Muscle of leg (tissue), 11 donors: ENCODE measurements around the gene COQ4. TPM values are rescaled to one million over a fixed set of nuclear protein-coding genes. Genes with fewer than 3 reads are reported as not detected.
A peak's percentile ranks its signal among the peaks of the same experiment; 100 is the strongest.

ENCODE experiments used
- DNase-seq: peaks from one replicate; pipeline ENCODE4 v3.0.0; 2013
- H3K27ac ChIP-seq: one replicate; pipeline ENCODE4 v1.5.1; 2013; ENCODE audit warnings: mild to moderate bottlenecking, low read length, control low read depth
- H3K27me3 ChIP-seq: one replicate; pipeline ENCODE4 v1.6.1; 2013; ENCODE audit warnings: low read length; ENCODE audit not compliant: control insufficient read depth, insufficient read depth
- H3K36me3 ChIP-seq: one replicate; pipeline ENCODE4 v1.6.1; 2013; ENCODE audit warnings: low read length; ENCODE audit not compliant: control insufficient read depth, insufficient read depth
- H3K4me1 ChIP-seq: one replicate; pipeline ENCODE4 v1.6.1; 2013; ENCODE audit warnings: low read length; ENCODE audit not compliant: control insufficient read depth, insufficient read depth
- H3K4me3 ChIP-seq: one replicate; pipeline ENCODE4 v1.5.1; 2013; ENCODE audit warnings: low read length, control low read depth
- H3K9me3 ChIP-seq: replicated peaks from 2 replicates; pipeline ENCODE4 v1.6.1; 2013; ENCODE audit warnings: low read depth, low read length; ENCODE audit not compliant: control insufficient read depth
- WGBS: methylation state at CpG from one replicate; pipeline ENCODE4 v1.1.5; 2013; ENCODE audit warnings: missing lambda C conversion rate; ENCODE audit not compliant: insufficient coverage; 5-methylcytosine and 5-hydroxymethylcytosine counted together
- polyA plus RNA-seq, 8 donors: library from polyadenylated mRNA; unstranded; fragments of 120-200 nt; gene quantifications; one replicate each; pipeline versions ENCODE4 v1.2.1 to v1.2.3, GENCODE V29; 2013; ENCODE audit warnings: inconsistent platforms in 1 of 8, low replicate concordance in 1 of 8; ENCODE audit not compliant: insufficient read length in 8 of 8, insufficient read depth in 1 of 8
- total RNA-seq: library from RNA; stranded (reverse); fragments of 120-200 nt; gene quantifications from one replicate; pipeline ENCODE4 v1.2.4, GENCODE V29; 2013

The COQ4 gene
- total and polyA plus RNA-seq, 9 donors: 24.4 to 39.3 (median 31.8) TPM

DNA sequence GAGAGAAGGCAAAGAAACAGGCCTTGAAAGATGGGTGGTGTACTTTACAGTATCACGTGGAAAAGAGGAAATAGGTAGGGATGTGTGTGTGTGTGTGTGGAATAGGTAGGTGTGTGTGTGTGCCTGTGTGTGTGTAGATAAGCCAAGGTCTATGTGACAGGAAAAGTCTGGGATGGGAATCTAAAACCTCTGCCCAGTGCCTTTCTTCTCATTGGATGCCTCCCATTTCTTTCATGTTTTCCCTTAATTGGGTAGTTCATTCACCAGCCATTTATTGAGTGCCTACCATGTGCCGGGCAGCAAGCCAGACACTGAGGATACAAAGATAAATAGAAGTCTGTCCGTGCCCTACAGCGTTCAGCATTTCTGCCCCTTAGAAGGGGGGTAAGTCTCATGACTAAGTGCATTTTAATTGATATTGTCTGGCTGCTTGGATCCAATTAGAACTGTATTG, 49.6 kb downstream of the COQ4 start:
- H3K36me3 ChIP-seq: peaks cover 27% of the 10 kb centered on the region
- H3K4me1 ChIP-seq: peaks cover 20% of the 10 kb centered on the region
- no peaks in the 10 kb centered on the region for H3K27me3 ChIP-seq
- H3K4me3 ChIP-seq: peak overlapping the region; percentile 99
- no peak for DNase-seq
- WGBS: 80% methylated on average over 4 of the region's 4 CpGs
- H3K9me3 ChIP-seq: no peaks in the 10 kb centered on the region
- no peak overlapping the region for H3K27ac ChIP-seq

DNA sequence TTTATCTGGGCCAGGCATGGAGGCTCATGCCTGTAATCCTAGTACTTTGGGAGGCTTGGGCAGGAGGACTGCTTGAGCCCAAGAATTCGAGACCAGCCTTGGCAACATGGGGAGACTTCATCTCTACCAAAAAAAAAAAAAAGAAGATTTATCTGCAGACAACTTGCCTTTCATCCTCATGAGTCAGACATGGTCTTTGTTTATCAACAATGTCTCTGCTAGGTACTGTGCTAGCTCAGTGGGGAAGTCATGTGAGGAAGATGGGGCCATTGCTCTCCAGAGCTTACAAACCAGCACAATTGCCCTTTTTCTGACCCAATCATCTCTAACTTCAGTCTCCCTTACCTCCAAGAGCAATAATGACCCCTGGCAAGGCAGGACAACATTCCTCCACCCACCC, 50.1 kb downstream of the COQ4 start:
- no CpG with 5 or more reads among the region's 1 CpG for WGBS
- no peak overlapping the region for H3K27ac ChIP-seq
- peaks cover 32% of the 10 kb centered on the region for H3K36me3 ChIP-seq
- no peaks in the 10 kb centered on the region for H3K27me3 ChIP-seq
- no peaks in the 10 kb centered on the region for H3K9me3 ChIP-seq
- H3K4me3 ChIP-seq: no peak overlapping the region
- H3K4me1 ChIP-seq: peaks cover 20% of the 10 kb centered on the region
- no peak for DNase-seq

DNA sequence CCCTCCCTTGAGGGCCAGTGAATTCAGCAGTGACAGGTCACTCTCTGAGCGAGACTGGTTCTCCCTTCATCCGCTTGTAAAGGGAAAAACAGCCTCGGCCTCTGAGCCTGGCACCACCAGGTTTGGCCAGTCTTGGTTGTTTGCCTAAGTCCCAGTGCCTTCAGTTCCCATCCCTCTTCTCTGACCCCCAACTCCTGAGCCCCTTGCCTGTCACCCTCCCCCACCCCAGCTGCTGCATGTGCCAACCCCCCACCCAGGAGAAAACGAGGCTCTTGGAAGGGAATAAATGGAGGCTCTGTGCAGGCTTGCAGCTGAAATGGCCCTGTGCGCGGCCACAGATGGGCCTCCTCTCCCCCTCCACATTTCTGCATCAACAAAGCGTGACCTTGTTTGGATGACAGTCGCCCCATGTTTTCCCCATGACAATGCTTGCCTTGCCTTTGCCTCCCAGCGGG, 51.6 kb downstream of the COQ4 start:
- no peak for DNase-seq
- peaks cover 20% of the 10 kb centered on the region for H3K4me1 ChIP-seq
- H3K4me3 ChIP-seq: no peak overlapping the region
- WGBS: 96% methylated on average over 4 of the region's 9 CpGs
- H3K27ac ChIP-seq: no peak overlapping the region
- no peaks in the 10 kb centered on the region for H3K9me3 ChIP-seq
- peaks cover 41% of the 10 kb centered on the region for H3K36me3 ChIP-seq
- no peaks in the 10 kb centered on the region for H3K27me3 ChIP-seq

DNA sequence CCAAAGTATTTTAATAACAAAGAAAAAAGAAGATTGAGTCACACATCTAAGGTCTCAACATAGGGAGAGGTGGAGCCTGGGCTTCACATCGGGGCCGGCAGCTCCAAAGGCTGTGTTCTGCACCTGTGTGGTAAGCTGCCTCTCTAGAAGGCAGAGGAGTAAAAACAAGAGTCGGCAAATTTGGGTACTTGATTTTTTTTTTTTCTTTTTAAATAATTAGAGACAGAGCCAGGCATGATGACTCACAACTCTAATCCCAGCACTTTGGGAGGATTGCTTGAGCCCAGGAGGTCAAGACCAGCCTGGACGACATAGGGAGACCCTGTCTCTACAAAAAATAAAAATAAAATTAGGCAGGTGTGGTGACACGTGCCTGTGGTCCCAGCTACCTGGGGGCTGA, 53.2 kb downstream of the COQ4 start:
- peaks cover 47% of the 10 kb centered on the region for H3K36me3 ChIP-seq
- no peaks in the 10 kb centered on the region for H3K27me3 ChIP-seq
- no peak for DNase-seq
- peaks cover 12% of the 10 kb centered on the region for H3K4me1 ChIP-seq
- no peak overlapping the region for H3K4me3 ChIP-seq
- H3K27ac ChIP-seq: no peak overlapping the region
- WGBS: no CpG with 5 or more reads among the region's 5 CpGs
- H3K9me3 ChIP-seq: no peaks in the 10 kb centered on the region

DNA sequence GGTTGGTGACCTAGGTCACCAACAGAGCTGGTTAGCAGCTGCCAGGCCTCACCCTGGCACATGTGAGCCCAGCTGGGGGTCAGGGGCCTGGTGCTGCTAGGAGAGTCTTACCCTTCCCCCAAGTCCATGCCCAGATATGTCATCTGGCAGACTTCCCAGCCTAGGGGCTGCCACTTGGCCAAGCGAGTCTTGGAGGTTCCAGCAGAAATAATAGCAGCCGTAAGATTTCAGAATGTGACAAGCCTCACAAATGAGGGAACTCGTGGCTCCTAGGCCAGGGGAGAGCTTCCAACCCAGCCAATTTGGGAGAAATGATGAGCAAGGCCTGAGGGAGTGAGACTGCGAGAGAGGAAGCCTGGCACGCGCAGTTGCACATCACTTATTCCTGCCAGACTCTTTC, 59.6 kb downstream of the COQ4 start:
- H3K36me3 ChIP-seq: peaks cover 56% of the 10 kb centered on the region

DNA sequence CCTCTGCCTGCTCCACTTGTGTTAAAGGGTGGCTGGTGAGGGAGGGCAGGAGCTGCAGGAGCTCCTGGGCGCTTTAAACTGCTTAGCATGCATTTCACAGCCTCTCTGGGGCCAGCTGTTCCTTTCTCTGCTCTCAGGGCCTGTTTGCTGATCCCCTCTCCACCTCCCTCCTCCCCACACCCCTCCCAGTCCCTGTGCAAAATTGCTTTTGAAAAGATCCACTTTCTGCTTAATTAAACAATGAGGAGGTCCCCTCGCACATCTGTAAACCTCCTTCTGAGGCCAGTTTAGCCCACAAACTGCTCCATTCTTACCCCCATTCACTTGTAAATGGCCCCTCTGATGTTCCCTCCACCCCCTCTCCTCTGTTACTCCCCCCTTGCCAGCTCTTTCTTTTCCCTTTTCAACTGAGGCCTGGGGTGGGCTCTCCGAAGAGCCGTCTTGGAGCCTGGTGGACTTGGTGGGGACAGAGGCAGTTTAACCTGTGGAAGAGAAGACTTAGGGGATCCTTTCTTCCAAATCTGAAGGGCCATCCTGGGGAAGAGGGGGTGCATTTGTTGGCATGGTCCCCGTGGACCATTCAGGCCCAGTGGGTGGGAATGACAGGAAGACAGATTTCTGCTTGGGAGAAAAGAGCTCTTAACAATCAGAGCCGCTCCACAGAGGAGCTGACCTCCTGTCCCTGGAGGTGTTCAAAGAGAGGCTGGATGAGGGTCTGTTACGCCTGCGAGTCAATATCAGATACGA, 60.5 kb downstream of the COQ4 start:
- peaks cover 34% of the 10 kb centered on the region for H3K4me1 ChIP-seq
- peaks cover 56% of the 10 kb centered on the region for H3K36me3 ChIP-seq
- H3K27ac ChIP-seq: peak overlapping the region; percentile 85
- WGBS: 53% methylated on average over 7 of the region's 9 CpGs
- H3K27me3 ChIP-seq: no peaks in the 10 kb centered on the region
- H3K4me3 ChIP-seq: no peak overlapping the region
- H3K9me3 ChIP-seq: no peaks in the 10 kb centered on the region
- peak; percentile 70 for DNase-seq

More for the DNA sequence above, 59.6 kb downstream of the COQ4 start:
- Histone ChIP-seq H3K27ac (peak overlapping the region; percentile 84), H3K4me3 (no peak overlapping the region), H3K27me3 (no peaks in the 10 kb centered on the region), H3K9me3 (no peaks in the 10 kb centered on the region), H3K4me1 (peaks cover 34% of the 10 kb centered on the region)
- DNase-seq: peak; percentile 56
- 72% methylated on average over 2 of the region's 6 CpGs for WGBS

Other genes with a start within 250 kb of the COQ4 start
- 30.1 TPM for gene PTGES2, start 195.1 kb upstream of the COQ4 start, total RNA-seq
- 10 to 100 TPM; 40.0 to 45.3 (median 41.5) TPM for gene PTGES2, start 195.1 kb upstream of the COQ4 start, polyA plus RNA-seq
- 0.09 TPM for gene LCN2, start 173.4 kb upstream of the COQ4 start, total RNA-seq
- 1 to 10 TPM in 5 of 8 donors, under 1 TPM in 3; 0.72 to 2.8 (median 1.3) TPM for gene LCN2, start 173.4 kb upstream of the COQ4 start, polyA plus RNA-seq
- gene BBLN, start 162.6 kb upstream of the COQ4 start, total RNA-seq: 41.1 TPM
- gene BBLN, start 162.6 kb upstream of the COQ4 start, polyA plus RNA-seq: 10 to 100 TPM; 25.5 to 37.8 (median 29.3) TPM
- gene CIZ1, start 131.3 kb upstream of the COQ4 start, total RNA-seq: 36.4 TPM
- 100 to 1,000 TPM in 5 of 8 donors, 10 to 100 TPM in 3; 92.8 to 120 (median 104) TPM for gene CIZ1, start 131.3 kb upstream of the COQ4 start, polyA plus RNA-seq
- gene DNM1, start 119.5 kb upstream of the COQ4 start, total RNA-seq: 18.5 TPM
- 10 to 100 TPM; 33.5 to 75.6 (median 45.0) TPM for gene DNM1, start 119.5 kb upstream of the COQ4 start, polyA plus RNA-seq
- 91.9 TPM for gene GOLGA2, start 46.8 kb upstream of the COQ4 start, total RNA-seq
- gene GOLGA2, start 46.8 kb upstream of the COQ4 start, polyA plus RNA-seq: 100 to 1,000 TPM in 3 of 8 donors, 10 to 100 TPM in 5; 78.6 to 109 (median 90.5) TPM
- gene SWI5, start 46.6 kb upstream of the COQ4 start, total RNA-seq: 29.9 TPM
- 10 to 100 TPM; 20.5 to 29.6 (median 25.0) TPM for gene SWI5, start 46.6 kb upstream of the COQ4 start, polyA plus RNA-seq
- gene TRUB2, start 392 bp upstream of the COQ4 start, total RNA-seq: 23.9 TPM
- gene TRUB2, start 392 bp upstream of the COQ4 start, polyA plus RNA-seq: 10 to 100 TPM; 20.0 to 25.3 (median 23.6) TPM
- gene SLC27A4, start 17.7 kb downstream of the COQ4 start, total RNA-seq: 7.2 TPM
- gene SLC27A4, start 17.7 kb downstream of the COQ4 start, polyA plus RNA-seq: 10 to 100 TPM; 11.8 to 16.3 (median 13.2) TPM
- gene URM1, start 48.5 kb downstream of the COQ4 start, total RNA-seq: 48.3 TPM
- 10 to 100 TPM; 55.4 to 82.2 (median 68.5) TPM for gene URM1, start 48.5 kb downstream of the COQ4 start, polyA plus RNA-seq
- 57.6 TPM for gene CERCAM, start 98.0 kb downstream of the COQ4 start, total RNA-seq
- 100 to 1,000 TPM in 2 of 8 donors, 10 to 100 TPM in 6; 84.1 to 109 (median 97.0) TPM for gene CERCAM, start 98.0 kb downstream of the COQ4 start, polyA plus RNA-seq
- 23.5 TPM for gene ODF2, start 133.2 kb downstream of the COQ4 start, total RNA-seq
- 10 to 100 TPM; 25.5 to 41.8 (median 27.0) TPM for gene ODF2, start 133.2 kb downstream of the COQ4 start, polyA plus RNA-seq
- gene GLE1, start 181.9 kb downstream of the COQ4 start, total RNA-seq: 19.6 TPM
- gene GLE1, start 181.9 kb downstream of the COQ4 start, polyA plus RNA-seq: 10 to 100 TPM; 16.9 to 20.4 (median 19.7) TPM
- gene SPTAN1, start 229.7 kb downstream of the COQ4 start, total RNA-seq: 227 TPM
- 100 to 1,000 TPM; 244 to 384 (median 305) TPM for gene SPTAN1, start 229.7 kb downstream of the COQ4 start, polyA plus RNA-seq